22Rv1 (cell line): Measurements from ENCODE around the gene CORO1C.

Experiments used
- H3K27ac ChIP-seq: fragments of 450-650 bp; 2 replicates; pipeline ENCODE4 v1.5.1; 2017
- ZFX ChIP-seq: fragments of 450-650 bp; IDR thresholded peaks from 2 replicates; pipeline ENCODE4 v1.6.1; 2017; ENCODE audit warnings: antibody characterized with exemption, borderline replicate concordance
- TF ChIP-seq, protein P1 (sequence below): fragments of 450-650 bp; IDR thresholded peaks from 2 replicates; pipeline ENCODE4 v1.5.1; 2017; ENCODE audit warnings: mild to moderate bottlenecking

Gene CORO1C

DNA sequence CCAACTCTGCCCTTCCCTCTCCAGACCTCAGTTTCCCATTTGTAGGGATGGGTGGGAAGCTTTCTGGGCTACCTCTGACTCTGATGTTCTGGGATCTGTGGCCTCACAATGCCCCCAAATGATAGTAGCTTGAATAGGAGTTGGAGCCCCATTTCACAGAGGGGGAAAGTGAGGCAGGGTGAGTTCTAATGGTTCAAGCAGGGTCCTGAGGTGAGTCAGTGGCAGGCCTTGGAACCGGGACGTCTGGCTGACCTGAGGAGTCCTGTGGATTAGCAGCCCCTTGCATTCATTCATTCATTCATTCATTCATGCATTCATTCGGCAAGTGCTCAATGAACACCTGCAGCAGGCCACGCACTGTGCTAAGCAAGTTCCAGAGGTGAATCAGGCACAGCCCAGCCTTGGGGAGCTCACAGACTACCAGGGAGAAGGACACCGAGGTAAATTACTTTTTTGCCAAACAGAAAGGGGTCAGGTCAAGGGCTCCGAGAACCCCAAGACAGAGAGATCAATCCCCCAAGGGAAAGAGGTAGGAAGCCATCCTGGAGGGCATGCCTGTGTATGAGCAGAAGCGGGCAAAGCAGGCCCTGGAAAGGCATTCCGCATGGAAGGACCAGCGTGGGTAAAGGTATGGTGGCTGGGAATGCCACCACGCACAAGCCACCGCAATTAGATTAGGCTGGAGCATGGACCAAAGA, 132.6 kb downstream of the CORO1C start:
- H3K27ac ChIP-seq, result no peak overlapping the region

DNA sequence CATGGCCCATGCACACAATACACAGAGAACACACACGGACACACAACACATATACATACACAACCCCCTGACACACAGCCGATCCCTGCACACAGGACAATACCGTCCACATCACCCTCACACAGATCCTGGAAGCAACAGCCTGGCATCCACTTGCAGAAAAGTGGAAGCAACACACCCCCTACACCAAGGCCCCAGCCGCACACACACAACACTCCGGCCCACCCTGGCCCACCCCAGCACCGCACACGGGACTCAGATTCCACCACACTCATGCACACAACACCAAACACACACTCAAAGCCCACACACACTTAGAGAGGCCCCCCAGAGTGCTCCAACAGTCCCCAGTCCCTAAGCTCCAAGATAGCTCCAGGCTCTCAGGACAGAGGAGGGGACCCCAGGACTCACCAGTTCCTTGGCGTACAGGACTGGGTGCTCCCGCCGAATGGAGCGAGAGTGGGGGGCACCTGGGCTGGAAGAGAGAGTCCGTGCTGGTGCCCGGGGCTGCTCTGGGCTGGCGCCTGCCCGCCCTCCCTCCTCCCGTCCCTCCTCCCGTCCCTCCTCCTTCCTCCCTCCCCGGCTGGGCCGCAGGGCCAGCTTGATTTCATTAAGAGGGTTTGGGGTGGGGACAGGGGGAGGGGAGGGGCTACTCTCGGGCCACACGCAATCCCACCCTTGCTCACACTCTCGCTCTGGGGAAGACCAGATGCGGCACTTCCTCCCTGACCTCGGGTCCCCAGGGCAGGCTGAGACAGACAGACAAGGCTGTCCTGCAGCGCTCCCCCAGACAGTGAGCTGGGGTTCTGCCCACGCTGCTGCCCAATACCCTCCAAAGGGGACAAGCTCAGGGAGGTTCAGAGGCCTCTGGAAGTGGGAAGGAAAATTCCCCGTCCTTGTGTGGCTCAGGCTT, 133.5 kb downstream of the CORO1C start, which contains the start of gene TMEM119:
TSS of gene TMEM119 (minus strand) at position 526 of the 913 bp plus-strand sequence. CDS start 5,701 bp downstream, outside the sequence.
- TF ChIP-seq, protein P1, sequence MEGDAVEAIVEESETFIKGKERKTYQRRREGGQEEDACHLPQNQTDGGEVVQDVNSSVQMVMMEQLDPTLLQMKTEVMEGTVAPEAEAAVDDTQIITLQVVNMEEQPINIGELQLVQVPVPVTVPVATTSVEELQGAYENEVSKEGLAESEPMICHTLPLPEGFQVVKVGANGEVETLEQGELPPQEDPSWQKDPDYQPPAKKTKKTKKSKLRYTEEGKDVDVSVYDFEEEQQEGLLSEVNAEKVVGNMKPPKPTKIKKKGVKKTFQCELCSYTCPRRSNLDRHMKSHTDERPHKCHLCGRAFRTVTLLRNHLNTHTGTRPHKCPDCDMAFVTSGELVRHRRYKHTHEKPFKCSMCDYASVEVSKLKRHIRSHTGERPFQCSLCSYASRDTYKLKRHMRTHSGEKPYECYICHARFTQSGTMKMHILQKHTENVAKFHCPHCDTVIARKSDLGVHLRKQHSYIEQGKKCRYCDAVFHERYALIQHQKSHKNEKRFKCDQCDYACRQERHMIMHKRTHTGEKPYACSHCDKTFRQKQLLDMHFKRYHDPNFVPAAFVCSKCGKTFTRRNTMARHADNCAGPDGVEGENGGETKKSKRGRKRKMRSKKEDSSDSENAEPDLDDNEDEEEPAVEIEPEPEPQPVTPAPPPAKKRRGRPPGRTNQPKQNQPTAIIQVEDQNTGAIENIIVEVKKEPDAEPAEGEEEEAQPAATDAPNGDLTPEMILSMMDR, result no peak
- TF ChIP-seq ZFX, result no peak
- H3K27ac ChIP-seq, result no peak within 1 kb of the TSS

More for the DNA sequence above, 132.6 kb downstream of the CORO1C start:
- TF ChIP-seq, protein P1, result no peak
- TF ChIP-seq ZFX, result no peak

DNA sequence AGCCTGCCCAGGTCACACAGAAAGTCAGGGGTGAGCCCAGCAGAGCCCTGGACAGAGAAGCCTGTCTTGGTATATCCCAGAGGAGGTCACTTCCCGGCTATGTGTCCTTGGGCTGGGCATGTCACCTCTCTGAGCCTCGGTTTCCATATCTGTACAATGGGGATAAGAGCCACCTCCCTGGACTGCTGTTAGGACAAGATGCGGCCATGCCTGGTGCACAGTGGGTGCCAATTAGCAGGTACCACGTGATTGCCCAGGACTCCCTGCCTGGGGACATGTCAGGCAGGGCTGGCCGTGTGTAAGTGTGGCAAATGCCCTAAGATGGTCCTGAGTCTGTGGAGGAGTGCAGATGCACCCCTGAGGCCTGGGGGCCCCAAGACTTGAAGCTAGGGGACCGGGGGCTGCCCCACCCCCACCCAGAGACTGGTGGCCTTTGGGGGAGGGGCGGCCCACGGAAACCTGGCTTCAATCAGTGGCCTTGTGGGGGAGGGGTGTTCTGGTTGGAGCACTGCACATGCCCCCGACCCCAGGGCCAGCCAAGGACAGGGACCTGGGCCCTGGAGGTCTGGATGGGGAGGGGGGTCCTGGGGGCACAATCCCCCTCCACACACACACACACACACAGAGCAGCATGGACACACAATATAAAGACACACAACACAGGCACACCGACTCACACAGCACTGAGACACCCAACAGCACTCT, 134.3 kb downstream of the CORO1C start:
- TF ChIP-seq ZFX, result no peak
- TF ChIP-seq, protein P1, result no peak
- H3K27ac ChIP-seq, result no peak overlapping the region

GRCh38 chr12:108595711-108596647, 135.3 kb downstream of the CORO1C start:
- TF ChIP-seq, protein P1, result no peak
- no peak for TF ChIP-seq ZFX
- no peak overlapping the region for H3K27ac ChIP-seq
